GM12873 (cell line): ENCODE data around the gene SUMO2.

ENCODE experiments used
- CTCF ChIP-seq: IDR thresholded peaks from 2 replicates; pipeline ENCODE4 v1.5.1; 2012; ENCODE audit warnings: low read depth, mild to moderate bottlenecking, moderate library complexity, low read length, control low read depth; ENCODE audit not compliant: insufficient read depth; ENCODE audit errors: missing control alignments

The SUMO2 gene

GRCh38 chr17:75128694-75129505 lies 53.9 kb downstream of the SUMO2 start:
- TF ChIP-seq CTCF, result no peak

GRCh38 chr17:75126954-75127353 lies 55.8 kb downstream of the SUMO2 start:
- TF ChIP-seq CTCF, result no peak

- no peak for TF ChIP-seq CTCF
These were observed 56.8 kb downstream of the SUMO2 start for GRCh38 chr17:75125984-75126383.

GRCh38 chr17:75124819-75125162 lies 58.0 kb downstream of the SUMO2 start:
- TF ChIP-seq CTCF, result no peak

GRCh38 chr17:75124041-75124818 lies 58.5 kb downstream of the SUMO2 start:
- TF ChIP-seq CTCF, result no peak

GRCh38 chr17:75118307-75118706 lies 64.5 kb downstream of the SUMO2 start:
- no peak for TF ChIP-seq CTCF

- no peak for TF ChIP-seq CTCF
These were observed 66.0 kb downstream of the SUMO2 start for GRCh38 chr17:75116737-75117136.
